Upper lobe of left lung (tissue), 4 donors: ENCODE data around the gene KCTD12.

Source experiments
- POLR2AphosphoS5 ChIP-seq, 2 donors: sonication (generic); formaldehyde crosslinking; IDR thresholded peaks; one replicate each; pipeline ENCODE4 v1.5.1; 2017; ENCODE audit warnings: antibody characterized with exemption in 2 of 2
- TF ChIP-seq, protein P1 (sequence below), 6 experiments: fragments of 450-650 bp in 4 of 6; fragments of 200-600 bp in 2 of 6; sonication (generic) in 2 of 6; IDR thresholded peaks; one replicate each; pipeline ENCODE4 v1.5.1; 2016 to 2019; ENCODE audit warnings: antibody characterized with exemption in 6 of 6

DNA sequence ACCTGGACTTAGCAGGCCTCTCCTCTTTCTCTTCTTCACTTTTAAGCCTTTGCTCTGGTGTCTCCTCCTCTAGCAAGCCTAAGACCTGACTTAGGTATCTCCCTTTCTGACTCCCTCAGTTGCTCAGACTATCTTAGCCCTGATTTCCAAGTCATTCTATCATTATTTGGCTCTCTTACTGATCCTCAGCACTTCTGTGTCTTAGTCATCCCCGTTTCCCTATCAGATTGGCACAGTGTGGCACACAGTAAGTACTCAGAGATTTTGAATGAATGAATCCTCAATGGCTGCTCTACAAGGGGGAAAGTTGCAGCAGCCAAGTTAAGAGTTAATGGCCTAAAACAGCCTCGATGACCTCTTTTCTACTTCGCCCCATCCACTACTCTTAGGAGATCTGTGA, 8.2 kb downstream of the KCTD12 start:
- TF ChIP-seq, protein P1, sequence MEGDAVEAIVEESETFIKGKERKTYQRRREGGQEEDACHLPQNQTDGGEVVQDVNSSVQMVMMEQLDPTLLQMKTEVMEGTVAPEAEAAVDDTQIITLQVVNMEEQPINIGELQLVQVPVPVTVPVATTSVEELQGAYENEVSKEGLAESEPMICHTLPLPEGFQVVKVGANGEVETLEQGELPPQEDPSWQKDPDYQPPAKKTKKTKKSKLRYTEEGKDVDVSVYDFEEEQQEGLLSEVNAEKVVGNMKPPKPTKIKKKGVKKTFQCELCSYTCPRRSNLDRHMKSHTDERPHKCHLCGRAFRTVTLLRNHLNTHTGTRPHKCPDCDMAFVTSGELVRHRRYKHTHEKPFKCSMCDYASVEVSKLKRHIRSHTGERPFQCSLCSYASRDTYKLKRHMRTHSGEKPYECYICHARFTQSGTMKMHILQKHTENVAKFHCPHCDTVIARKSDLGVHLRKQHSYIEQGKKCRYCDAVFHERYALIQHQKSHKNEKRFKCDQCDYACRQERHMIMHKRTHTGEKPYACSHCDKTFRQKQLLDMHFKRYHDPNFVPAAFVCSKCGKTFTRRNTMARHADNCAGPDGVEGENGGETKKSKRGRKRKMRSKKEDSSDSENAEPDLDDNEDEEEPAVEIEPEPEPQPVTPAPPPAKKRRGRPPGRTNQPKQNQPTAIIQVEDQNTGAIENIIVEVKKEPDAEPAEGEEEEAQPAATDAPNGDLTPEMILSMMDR (IDR thresholded peaks at IDR 0.05): no peak
- no peak for TF ChIP-seq POLR2AphosphoS5 (IDR thresholded peaks at IDR 0.05)
